Breast epithelium (tissue), 3 donors: ENCODE data around the gene BTBD19.

ENCODE experiments used
- POLR2A ChIP-seq: fragments of 450-650 bp; IDR thresholded peaks from one replicate; pipeline ENCODE4 v1.6.1; 2016; ENCODE audit warnings: antibody characterized with exemption, mild to moderate bottlenecking, moderate library complexity
- POLR2AphosphoS5 ChIP-seq, 3 donors: sonication (generic); formaldehyde crosslinking; IDR thresholded peaks; one replicate each; pipeline ENCODE4 v1.6.1; 2017; ENCODE audit warnings: antibody characterized with exemption in 3 of 3
- TF ChIP-seq, protein P1 (sequence below), 3 donors: fragments of 450-650 bp; IDR thresholded peaks; one replicate each; pipeline ENCODE4 v1.5.1; 2016 to 2017; ENCODE audit warnings: antibody characterized with exemption in 3 of 3, mild to moderate bottlenecking in 3 of 3, moderate library complexity in 3 of 3

GRCh38 chr1:44835738-44836675 lies 27.7 kb downstream of the BTBD19 start:
- TF ChIP-seq, protein P1, sequence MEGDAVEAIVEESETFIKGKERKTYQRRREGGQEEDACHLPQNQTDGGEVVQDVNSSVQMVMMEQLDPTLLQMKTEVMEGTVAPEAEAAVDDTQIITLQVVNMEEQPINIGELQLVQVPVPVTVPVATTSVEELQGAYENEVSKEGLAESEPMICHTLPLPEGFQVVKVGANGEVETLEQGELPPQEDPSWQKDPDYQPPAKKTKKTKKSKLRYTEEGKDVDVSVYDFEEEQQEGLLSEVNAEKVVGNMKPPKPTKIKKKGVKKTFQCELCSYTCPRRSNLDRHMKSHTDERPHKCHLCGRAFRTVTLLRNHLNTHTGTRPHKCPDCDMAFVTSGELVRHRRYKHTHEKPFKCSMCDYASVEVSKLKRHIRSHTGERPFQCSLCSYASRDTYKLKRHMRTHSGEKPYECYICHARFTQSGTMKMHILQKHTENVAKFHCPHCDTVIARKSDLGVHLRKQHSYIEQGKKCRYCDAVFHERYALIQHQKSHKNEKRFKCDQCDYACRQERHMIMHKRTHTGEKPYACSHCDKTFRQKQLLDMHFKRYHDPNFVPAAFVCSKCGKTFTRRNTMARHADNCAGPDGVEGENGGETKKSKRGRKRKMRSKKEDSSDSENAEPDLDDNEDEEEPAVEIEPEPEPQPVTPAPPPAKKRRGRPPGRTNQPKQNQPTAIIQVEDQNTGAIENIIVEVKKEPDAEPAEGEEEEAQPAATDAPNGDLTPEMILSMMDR (IDR thresholded peaks at IDR 0.05) = peak; percentile 64 to 87 (median 82)
- no peak for TF ChIP-seq POLR2A
- peak in 1 of 3 donors; percentile 18 for TF ChIP-seq POLR2AphosphoS5 (IDR thresholded peaks at IDR 0.05)
